Chondrocyte (in vitro differentiated cells): Measurements from ENCODE around the gene MRPL49. TPM values are rescaled to one million over a fixed set of nuclear protein-coding genes. Genes with fewer than 3 reads are reported as not detected.
A peak's percentile ranks its signal among the peaks of the same experiment; 100 is the strongest.

ENCODE experiments used
- DNase-seq: peaks from one replicate; pipeline ENCODE4 v3.0.0; 2021; ENCODE audit warnings: mixed read lengths, low spot score
- H3K27ac Mint-ChIP-seq: one replicate; pipeline ENCODE4 v1.8.0; 2021; ENCODE audit warnings: mild to moderate bottlenecking, moderate library complexity, mixed read lengths; ENCODE audit not compliant: unreplicated experiment
- H3K27me3 Mint-ChIP-seq: 2 replicates; pipeline ENCODE4 v1.8.0; 2021; ENCODE audit warnings: low read depth, mixed read lengths
- H3K36me3 Mint-ChIP-seq: 2 replicates; pipeline ENCODE4 v1.8.0; 2021; ENCODE audit warnings: low read depth, mixed read lengths
- H3K4me1 Mint-ChIP-seq: 2 replicates; pipeline ENCODE4 v1.8.0; 2021; ENCODE audit warnings: low read depth, mild to moderate bottlenecking, mixed read lengths
- H3K4me3 Mint-ChIP-seq: one replicate; pipeline ENCODE4 v1.8.0; 2021; ENCODE audit warnings: mild to moderate bottlenecking, moderate library complexity, mixed read lengths; ENCODE audit not compliant: unreplicated experiment
- H3K9me3 Mint-ChIP-seq: 2 replicates; pipeline ENCODE4 v1.8.0; 2021; ENCODE audit warnings: low read depth, mixed read lengths
- CTCF ChIP-seq: fragments of 200-600 bp; sonication (generic); IDR thresholded peaks from 2 replicates; pipeline ENCODE4 v1.5.0; 2021; ENCODE audit warnings: antibody characterized with exemption, mild to moderate bottlenecking, moderate library complexity
- total RNA-seq: library from RNA; stranded (reverse); gene quantifications from 3 replicates; pipeline ENCODE4 v1.2.1, GENCODE V29; 2021

MRPL49 gene
- total RNA-seq, 1 donor from 2014 or later, result 37.2 TPM

GRCh38 chr11:65120831-65121230 is 1.3 kb upstream of the MRPL49 start:
- peak overlapping the region; percentile 96 for H3K27ac Mint-ChIP-seq
- peaks cover 10% of the 10 kb centered on the region for H3K36me3 Mint-ChIP-seq
- no peaks in the 10 kb centered on the region for H3K9me3 Mint-ChIP-seq
- no peak for TF ChIP-seq CTCF
- DNase-seq, result no peak
- no peaks in the 10 kb centered on the region for H3K27me3 Mint-ChIP-seq
- H3K4me1 Mint-ChIP-seq, result peaks cover 44% of the 10 kb centered on the region
- peak overlapping the region; percentile 98 for H3K4me3 Mint-ChIP-seq

- TF ChIP-seq CTCF, result no peak
- Mint-ChIP-seq H3K4me3 (peak overlapping the region; percentile 98), H3K27ac (peak overlapping the region; percentile 96), H3K36me3 (peaks cover 12% of the 10 kb centered on the region), H3K4me1 (peaks cover 41% of the 10 kb centered on the region), H3K9me3 (no peaks in the 10 kb centered on the region), H3K27me3 (no peaks in the 10 kb centered on the region)
- peak; percentile 84 for DNase-seq
Measured at GRCh38 chr11:65121447-65121864, 665 bp upstream of the MRPL49 start.

- TF ChIP-seq CTCF, result no peak
- Mint-ChIP-seq H3K4me1 (peaks cover 34% of the 10 kb centered on the region), H3K27me3 (no peaks in the 10 kb centered on the region), H3K27ac (no peak overlapping the region), H3K4me3 (no peak overlapping the region), H3K9me3 (no peaks in the 10 kb centered on the region), H3K36me3 (peaks cover 8% of the 10 kb centered on the region)
- DNase-seq, result peak; percentile 19
Measured at GRCh38 chr11:65124480-65125196, 2.5 kb downstream of the MRPL49 start.

GRCh38 chr11:65125197-65126056 is 3.3 kb downstream of the MRPL49 start:
- TF ChIP-seq CTCF, result no peak
- H3K36me3 Mint-ChIP-seq, result peaks cover 10% of the 10 kb centered on the region
- no peak overlapping the region for H3K4me3 Mint-ChIP-seq
- no peaks in the 10 kb centered on the region for H3K9me3 Mint-ChIP-seq
- no peaks in the 10 kb centered on the region for H3K27me3 Mint-ChIP-seq
- DNase-seq, result peak; percentile 51
- H3K27ac Mint-ChIP-seq, result no peak overlapping the region
- peaks cover 29% of the 10 kb centered on the region for H3K4me1 Mint-ChIP-seq

- peak; percentile 27 for DNase-seq
- H3K27me3 Mint-ChIP-seq, result no peaks in the 10 kb centered on the region
- peaks cover 12% of the 10 kb centered on the region for H3K36me3 Mint-ChIP-seq
- H3K4me3 Mint-ChIP-seq, result no peak overlapping the region
- no peaks in the 10 kb centered on the region for H3K9me3 Mint-ChIP-seq
- no peak for TF ChIP-seq CTCF
- H3K27ac Mint-ChIP-seq, result peak overlapping the region; percentile 17
- peaks cover 17% of the 10 kb centered on the region for H3K4me1 Mint-ChIP-seq
Measured at GRCh38 chr11:65126624-65127274, 4.6 kb downstream of the MRPL49 start.
